Upper lobe of left lung (tissue), 6 donors: ENCODE measurements around the gene BMPR2. TPM values are rescaled to one million over a fixed set of nuclear protein-coding genes. Genes with fewer than 3 reads are reported as not detected.

Source experiments
- ATAC-seq, 2 donors: fragments of 200-7000 bp; cut with Tn5 transposase; one replicate each; pipeline ENCODE4 v1.9.1; 2022; ENCODE audit warnings: mild to moderate bottlenecking in 2 of 2, moderate library complexity in 2 of 2; ENCODE audit not compliant: low FRiP score in 2 of 2
- DNase-seq, 2 donors: peaks; one replicate each; pipeline ENCODE4 v3.0.0-alpha.2; 2019 to 2020
- H3K27ac ChIP-seq, 4 donors: fragments of 200-600 bp; sonication (generic); one replicate each; pipeline ENCODE4 v1.5.1; 2016 to 2019
- H3K27me3 ChIP-seq, 4 donors: fragments of 200-600 bp; sonication (generic); one replicate each; pipeline ENCODE4 v1.5.1; 2017 to 2019
- H3K36me3 ChIP-seq, 4 donors: fragments of 200-600 bp; sonication (generic); one replicate each; pipeline ENCODE4 v1.5.1; 2016 to 2019
- H3K4me1 ChIP-seq, 4 donors: fragments of 200-600 bp; sonication (generic); one replicate each; pipeline ENCODE4 v1.5.1; 2018 to 2019
- H3K4me3 ChIP-seq, 4 donors: fragments of 200-600 bp; sonication (generic); one replicate each; pipeline ENCODE4 v1.5.1; 2017 to 2019; ENCODE audit warnings: mild to moderate bottlenecking in 2 of 4, moderate library complexity in 1 of 4
- H3K9me3 ChIP-seq, 4 donors: fragments of 200-600 bp; sonication (generic); one replicate each; pipeline ENCODE4 v1.5.1; 2018 to 2019
- EP300 ChIP-seq, 4 donors: sonication (generic); formaldehyde crosslinking; IDR thresholded peaks; one replicate each; pipeline ENCODE4 v1.5.1; 2017; ENCODE audit warnings: antibody characterized with exemption in 4 of 4, control low read depth in 2 of 4
- POLR2A ChIP-seq, 4 donors: fragments of 450-650 bp; IDR thresholded peaks; one replicate each; pipeline ENCODE4 v1.5.1; 2016 to 2017; ENCODE audit warnings: antibody characterized with exemption in 4 of 4, mild to moderate bottlenecking in 2 of 4
- POLR2AphosphoS5 ChIP-seq, 2 donors: sonication (generic); formaldehyde crosslinking; IDR thresholded peaks; one replicate each; pipeline ENCODE4 v1.5.1; 2017; ENCODE audit warnings: antibody characterized with exemption in 2 of 2
- WGBS, 2 donors: methylation state at CpG; one replicate each; pipeline ENCODE4 v1.1.5; 2017 to 2018; 5-methylcytosine and 5-hydroxymethylcytosine counted together
- total RNA-seq, 6 donors: library from RNA; depleted of rRNA in 4 of 6; stranded (reverse); fragments of >200 nt in 4 of 6; gene quantifications; one replicate each; pipeline versions ENCODE4 v1.1.0 to v1.2.1, GENCODE V29; 2016 to 2021
- TF ChIP-seq, protein P1 (sequence below), 6 experiments: fragments of 450-650 bp in 4 of 6; fragments of 200-600 bp in 2 of 6; sonication (generic) in 2 of 6; IDR thresholded peaks; one replicate each; pipeline ENCODE4 v1.5.1; 2016 to 2019; ENCODE audit warnings: antibody characterized with exemption in 6 of 6
- donor health status: DM: no; HTN: no; CAD: no; lungs with moderate emphysema.
- donor health status: DM: no; HTN: yes; CAD: no; lungs with severe emphysema.

Gene BMPR2
- total RNA-seq, 6 donors from 2014 or later = 23.0 to 133 (median 77.2) TPM

DNA sequence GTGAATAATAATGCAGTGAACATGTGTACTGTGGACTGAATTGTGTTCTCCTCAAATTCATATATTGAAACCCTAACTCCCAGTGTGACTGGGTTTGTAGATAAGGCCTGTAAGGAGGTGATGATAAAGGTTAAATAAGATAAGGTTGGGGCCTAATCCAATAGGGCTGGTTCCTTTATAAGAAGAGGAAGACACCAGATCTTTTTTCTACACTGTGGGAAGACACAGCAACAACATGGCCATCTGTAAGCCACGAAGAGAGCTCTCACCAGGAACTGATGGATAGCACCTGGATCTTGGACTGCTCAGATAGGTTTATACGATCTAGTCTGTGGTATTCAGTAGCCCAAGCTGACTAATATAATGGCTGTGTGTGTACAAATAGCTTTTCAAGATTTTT lies 66.8 kb downstream of the BMPR2 start:
- Histone ChIP-seq H3K9me3 (no peaks in the 10 kb centered on the region), H3K4me3 (no peak overlapping the region), H3K36me3 (no peaks in the 10 kb centered on the region), H3K27me3 (no peaks in the 10 kb centered on the region), H3K4me1 (peaks cover 0 to 4% (median 0%) of the 10 kb centered on the region in 4 donors), H3K27ac (peak overlapping the region in 1 of 4 donors; percentile 27)
- DNase-seq = no peak
- WGBS, 2 donors = 67 to 76% methylated on average over 2 of the region's 2 CpGs
- no peak for TF ChIP-seq EP300 (IDR thresholded peaks at IDR 0.05)
- no peak for TF ChIP-seq POLR2AphosphoS5 (IDR thresholded peaks at IDR 0.05)
- TF ChIP-seq POLR2A (IDR thresholded peaks at IDR 0.05) = no peak
- TF ChIP-seq, protein P1, sequence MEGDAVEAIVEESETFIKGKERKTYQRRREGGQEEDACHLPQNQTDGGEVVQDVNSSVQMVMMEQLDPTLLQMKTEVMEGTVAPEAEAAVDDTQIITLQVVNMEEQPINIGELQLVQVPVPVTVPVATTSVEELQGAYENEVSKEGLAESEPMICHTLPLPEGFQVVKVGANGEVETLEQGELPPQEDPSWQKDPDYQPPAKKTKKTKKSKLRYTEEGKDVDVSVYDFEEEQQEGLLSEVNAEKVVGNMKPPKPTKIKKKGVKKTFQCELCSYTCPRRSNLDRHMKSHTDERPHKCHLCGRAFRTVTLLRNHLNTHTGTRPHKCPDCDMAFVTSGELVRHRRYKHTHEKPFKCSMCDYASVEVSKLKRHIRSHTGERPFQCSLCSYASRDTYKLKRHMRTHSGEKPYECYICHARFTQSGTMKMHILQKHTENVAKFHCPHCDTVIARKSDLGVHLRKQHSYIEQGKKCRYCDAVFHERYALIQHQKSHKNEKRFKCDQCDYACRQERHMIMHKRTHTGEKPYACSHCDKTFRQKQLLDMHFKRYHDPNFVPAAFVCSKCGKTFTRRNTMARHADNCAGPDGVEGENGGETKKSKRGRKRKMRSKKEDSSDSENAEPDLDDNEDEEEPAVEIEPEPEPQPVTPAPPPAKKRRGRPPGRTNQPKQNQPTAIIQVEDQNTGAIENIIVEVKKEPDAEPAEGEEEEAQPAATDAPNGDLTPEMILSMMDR (IDR thresholded peaks at IDR 0.05) = no peak
- no peak for ATAC-seq

DNA sequence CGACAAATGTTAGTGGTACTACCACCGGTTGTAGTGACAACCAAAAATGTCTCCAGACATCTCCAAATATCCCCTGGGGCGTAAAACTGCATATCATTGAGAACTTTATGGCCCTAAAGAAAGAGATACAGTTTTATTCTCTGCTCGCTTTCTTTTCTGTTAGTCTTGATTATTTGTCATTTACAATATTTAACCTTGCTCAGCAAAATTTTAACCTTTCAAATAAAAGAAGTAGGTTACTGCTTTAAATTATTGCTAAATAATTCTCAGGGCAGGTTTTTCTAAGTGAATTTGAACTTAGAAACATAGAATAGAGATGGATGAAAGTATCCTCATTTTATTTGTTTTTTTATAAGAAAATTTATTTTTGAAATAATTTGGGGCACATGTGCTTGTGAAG lies 67.9 kb downstream of the BMPR2 start:
- no peak for ATAC-seq
- WGBS, 2 donors = 95 to 100% methylated on average over 4 of the region's 4 CpGs
- Histone ChIP-seq H3K36me3 (no peaks in the 10 kb centered on the region), H3K9me3 (no peaks in the 10 kb centered on the region), H3K27ac (no peak overlapping the region), H3K27me3 (no peaks in the 10 kb centered on the region), H3K4me3 (no peak overlapping the region), H3K4me1 (peaks cover 0 to 5% (median 2%) of the 10 kb centered on the region in 4 donors)
- no peak for TF ChIP-seq POLR2AphosphoS5 (IDR thresholded peaks at IDR 0.05)
- TF ChIP-seq EP300 (IDR thresholded peaks at IDR 0.05) = no peak
- no peak for TF ChIP-seq POLR2A (IDR thresholded peaks at IDR 0.05)
- TF ChIP-seq, protein P1 (IDR thresholded peaks at IDR 0.05) = no peak
- DNase-seq = no peak

DNA sequence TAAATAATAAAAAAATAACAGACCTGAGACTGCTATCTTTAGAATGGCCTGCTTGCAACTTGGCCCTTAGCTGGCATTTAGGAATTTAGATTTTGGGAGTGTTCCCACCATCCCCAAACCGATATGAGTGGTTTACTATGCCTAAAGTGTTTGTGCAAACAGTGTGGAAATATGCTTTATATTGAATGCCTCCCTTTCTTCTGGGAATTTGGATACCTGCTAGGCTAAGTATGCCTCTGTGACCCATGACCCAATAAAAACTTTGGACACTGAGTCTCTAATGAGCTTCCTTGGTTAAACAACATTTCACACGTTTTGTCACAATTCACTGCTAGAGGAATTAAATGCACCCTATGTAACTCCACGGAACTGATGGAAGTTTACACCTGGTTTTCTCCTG lies 73.2 kb downstream of the BMPR2 start:
- ATAC-seq (no peak), DNase-seq (no peak)
- no peaks in the 10 kb centered on the region for H3K36me3 ChIP-seq
- WGBS, 2 donors = 75 to 78% methylated on average over 3 of the region's 3 CpGs
- H3K27ac ChIP-seq = peak overlapping the region in 1 of 4 donors; percentile 30
- no peaks in the 10 kb centered on the region for H3K9me3 ChIP-seq
- no peak overlapping the region for H3K4me3 ChIP-seq
- H3K4me1 ChIP-seq = peaks cover 10 to 33% (median 25%) of the 10 kb centered on the region in 4 donors
- no peak for TF ChIP-seq EP300 (IDR thresholded peaks at IDR 0.05)
- TF ChIP-seq, protein P1 (IDR thresholded peaks at IDR 0.05) = no peak
- no peak for TF ChIP-seq POLR2AphosphoS5 (IDR thresholded peaks at IDR 0.05)
- H3K27me3 ChIP-seq = no peaks in the 10 kb centered on the region

DNA sequence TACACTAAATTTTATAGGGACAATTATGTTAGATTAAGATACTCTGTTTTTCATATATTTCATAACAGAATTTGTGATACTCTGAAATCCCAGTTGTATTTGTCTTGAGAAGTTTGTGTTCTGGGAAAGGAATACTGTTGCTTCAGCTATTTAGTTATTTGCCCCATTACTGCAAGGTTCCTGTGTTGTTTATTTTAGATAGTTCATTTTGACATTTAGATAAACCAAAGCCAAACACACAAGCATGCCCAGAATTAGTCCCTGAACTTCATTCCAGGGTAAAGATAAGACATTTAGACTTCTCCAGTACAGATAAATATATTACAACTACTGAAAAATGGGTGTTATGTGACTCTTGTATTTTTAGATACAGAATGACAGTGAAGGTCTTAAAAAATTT lies 74.7 kb downstream of the BMPR2 start:
- Histone ChIP-seq H3K27me3 (no peaks in the 10 kb centered on the region), H3K4me1 (peaks cover 11 to 38% (median 26%) of the 10 kb centered on the region in 4 donors), H3K9me3 (no peaks in the 10 kb centered on the region), H3K27ac (peak overlapping the region in 1 of 4 donors; percentile 44), H3K36me3 (no peaks in the 10 kb centered on the region), H3K4me3 (no peak overlapping the region)
- ATAC-seq (no peak), DNase-seq (no peak)
- TF ChIP-seq EP300 (IDR thresholded peaks at IDR 0.05) = no peak
- TF ChIP-seq POLR2A (IDR thresholded peaks at IDR 0.05) = no peak
- TF ChIP-seq, protein P1 (IDR thresholded peaks at IDR 0.05) = no peak
- TF ChIP-seq POLR2AphosphoS5 (IDR thresholded peaks at IDR 0.05) = no peak

DNA sequence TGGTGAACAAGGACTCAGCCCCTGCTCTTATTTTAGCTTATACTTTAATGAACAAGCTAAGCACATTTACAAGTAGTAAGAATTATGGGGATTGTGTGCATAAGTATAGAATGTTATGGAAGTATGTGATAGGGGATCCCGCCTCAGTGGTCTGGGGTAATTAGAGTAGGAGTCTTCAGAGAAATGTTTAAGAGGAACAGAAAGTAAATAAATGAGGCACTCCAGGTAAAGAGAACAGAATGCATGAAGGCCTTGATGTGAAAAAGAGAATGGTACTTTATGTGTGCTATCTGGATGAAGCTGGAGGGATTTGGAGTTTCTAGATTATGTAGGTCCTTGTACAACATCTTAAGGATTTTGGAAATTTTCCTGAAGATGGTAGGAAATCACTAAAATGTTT lies 76.6 kb downstream of the BMPR2 start:
- H3K4me1 ChIP-seq = peaks cover 11 to 38% (median 26%) of the 10 kb centered on the region in 4 donors
- 86 to 93% methylated on average over 1 of the region's 1 CpG for WGBS, 2 donors
- H3K4me3 ChIP-seq = no peak overlapping the region
- ATAC-seq (no peak), DNase-seq (no peak)
- H3K27me3 ChIP-seq = no peaks in the 10 kb centered on the region
- no peaks in the 10 kb centered on the region for H3K36me3 ChIP-seq
- TF ChIP-seq POLR2AphosphoS5 (IDR thresholded peaks at IDR 0.05) = no peak
- TF ChIP-seq, protein P1 (IDR thresholded peaks at IDR 0.05) = no peak
- no peak for TF ChIP-seq EP300 (IDR thresholded peaks at IDR 0.05)
- no peak for TF ChIP-seq POLR2A (IDR thresholded peaks at IDR 0.05)
- H3K9me3 ChIP-seq = no peaks in the 10 kb centered on the region
- H3K27ac ChIP-seq = no peak overlapping the region
